Vagina (tissue), 2 donors: ENCODE results near the gene ADGRG2.

Source experiments
- POLR2A ChIP-seq, 2 donors: fragments of 450-650 bp; IDR thresholded peaks; one replicate each; pipeline ENCODE4 v1.6.1; 2017; ENCODE audit warnings: antibody characterized with exemption in 2 of 2, mild to moderate bottlenecking in 2 of 2, moderate library complexity in 2 of 2
- TF ChIP-seq, protein P1 (sequence below), 3 experiments: fragments of 450-650 bp in 2 of 3; fragments of 200-600 bp in 1 of 3; sonication (generic) in 1 of 3; IDR thresholded peaks; one replicate each; pipeline ENCODE4 v1.5.1; 2017 to 2019; ENCODE audit warnings: antibody characterized with exemption in 3 of 3, mild to moderate bottlenecking in 2 of 3, moderate library complexity in 2 of 3

DNA sequence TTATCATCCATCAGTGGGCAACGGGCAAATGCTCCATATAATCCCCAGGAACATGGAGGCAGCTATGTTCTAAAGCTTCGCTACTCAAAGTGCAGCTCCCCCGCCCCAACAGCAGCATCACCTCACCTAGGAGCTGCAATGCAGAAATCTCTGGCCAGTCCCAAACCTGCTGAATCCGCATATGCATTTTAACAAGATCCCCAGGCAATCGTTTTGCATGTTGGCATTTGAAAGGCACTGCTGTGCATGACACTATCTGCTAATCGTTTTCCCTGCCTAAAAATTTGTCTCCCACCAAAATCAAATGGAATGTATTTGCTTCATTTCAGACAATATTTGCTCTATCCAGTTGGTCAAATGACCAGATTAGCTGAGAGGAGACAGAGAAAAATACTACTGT is 15.2 kb downstream of the ADGRG2 start:
- TF ChIP-seq POLR2A (IDR thresholded peaks at IDR 0.05), result no peak
- TF ChIP-seq, protein P1, sequence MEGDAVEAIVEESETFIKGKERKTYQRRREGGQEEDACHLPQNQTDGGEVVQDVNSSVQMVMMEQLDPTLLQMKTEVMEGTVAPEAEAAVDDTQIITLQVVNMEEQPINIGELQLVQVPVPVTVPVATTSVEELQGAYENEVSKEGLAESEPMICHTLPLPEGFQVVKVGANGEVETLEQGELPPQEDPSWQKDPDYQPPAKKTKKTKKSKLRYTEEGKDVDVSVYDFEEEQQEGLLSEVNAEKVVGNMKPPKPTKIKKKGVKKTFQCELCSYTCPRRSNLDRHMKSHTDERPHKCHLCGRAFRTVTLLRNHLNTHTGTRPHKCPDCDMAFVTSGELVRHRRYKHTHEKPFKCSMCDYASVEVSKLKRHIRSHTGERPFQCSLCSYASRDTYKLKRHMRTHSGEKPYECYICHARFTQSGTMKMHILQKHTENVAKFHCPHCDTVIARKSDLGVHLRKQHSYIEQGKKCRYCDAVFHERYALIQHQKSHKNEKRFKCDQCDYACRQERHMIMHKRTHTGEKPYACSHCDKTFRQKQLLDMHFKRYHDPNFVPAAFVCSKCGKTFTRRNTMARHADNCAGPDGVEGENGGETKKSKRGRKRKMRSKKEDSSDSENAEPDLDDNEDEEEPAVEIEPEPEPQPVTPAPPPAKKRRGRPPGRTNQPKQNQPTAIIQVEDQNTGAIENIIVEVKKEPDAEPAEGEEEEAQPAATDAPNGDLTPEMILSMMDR (IDR thresholded peaks at IDR 0.05), result no peak
